IPS DF 4.7 (cell line): Measurements from ENCODE around the gene STK16.
"Not testable (repeated sequence)": the region's sequence is repeated elsewhere in the genome, so short reads cannot be mapped to it uniquely, and the experiment has no call there.

Source experiments
- DNase-seq: peaks from one replicate; pipeline ENCODE4 v3.0.0-alpha.2; 2013; ENCODE audit warnings: low spot score; ENCODE audit errors: extremely low read depth

The STK16 gene, protein sequence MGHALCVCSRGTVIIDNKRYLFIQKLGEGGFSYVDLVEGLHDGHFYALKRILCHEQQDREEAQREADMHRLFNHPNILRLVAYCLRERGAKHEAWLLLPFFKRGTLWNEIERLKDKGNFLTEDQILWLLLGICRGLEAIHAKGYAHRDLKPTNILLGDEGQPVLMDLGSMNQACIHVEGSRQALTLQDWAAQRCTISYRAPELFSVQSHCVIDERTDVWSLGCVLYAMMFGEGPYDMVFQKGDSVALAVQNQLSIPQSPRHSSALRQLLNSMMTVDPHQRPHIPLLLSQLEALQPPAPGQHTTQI

GRCh38 chr2:219245148-219245898, at the start of gene STK16, which contains the start of gene GLB1L:
Gene STK16, plus strand, starts transcription at chr2:219245479. Its CDS starts 521 bp downstream, at chr2:219246000.
Gene GLB1L, minus strand, starts transcription at chr2:219245444. Its CDS starts 1,871 bp downstream, at chr2:219243573.
- no peak for DNase-seq

DNA sequence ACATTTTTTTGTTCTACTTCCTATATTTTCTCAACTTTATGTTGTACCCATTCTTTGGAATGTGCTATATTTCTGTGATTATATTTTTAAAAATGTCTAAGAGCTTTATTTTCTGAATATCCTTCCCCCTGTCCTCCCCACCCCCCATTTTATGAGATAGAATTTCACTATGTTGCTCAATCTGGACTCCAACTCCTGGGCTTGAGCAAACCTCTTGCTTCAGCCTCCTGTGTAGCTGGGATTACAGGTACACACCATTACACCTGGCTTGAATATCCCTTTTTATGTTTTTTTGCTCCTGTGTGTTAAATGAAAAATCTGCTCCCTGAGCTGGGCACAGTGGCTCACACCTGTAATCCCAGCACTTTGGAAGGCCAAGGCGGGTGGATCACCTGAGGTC, 47.9 kb upstream of the STK16 start:
- DNase-seq, result no peak

DNA sequence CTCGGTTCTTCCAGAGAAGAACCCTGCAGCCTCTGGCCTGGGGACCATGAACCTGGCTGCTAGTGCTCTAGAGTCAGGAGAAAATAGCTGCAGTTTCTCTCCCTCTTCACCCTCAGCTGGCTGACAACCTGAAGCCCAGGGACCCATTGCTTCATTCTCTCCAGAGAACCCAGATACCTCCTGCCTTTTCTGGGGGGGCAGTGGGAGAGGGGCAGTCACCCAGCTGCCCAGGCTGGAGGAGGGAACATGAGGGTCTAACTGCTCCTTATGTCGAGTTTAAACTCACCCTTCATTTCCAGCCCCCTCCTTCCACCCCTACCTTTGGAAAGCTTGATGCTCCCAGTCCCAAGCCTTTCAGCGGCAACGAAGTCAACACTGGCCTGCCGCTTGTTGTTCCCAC, 46.3 kb upstream of the STK16 start:
- DNase-seq, result no peak

GRCh38 chr2:219199470-219200211, 45.6 kb upstream of the STK16 start:
- DNase-seq, result no peak

GRCh38 chr2:219200502-219201326, 44.6 kb upstream of the STK16 start:
- not testable (repeated sequence) for DNase-seq

- not testable (repeated sequence) for DNase-seq
Measured at GRCh38 chr2:219201331-219201730, 43.9 kb upstream of the STK16 start.

- DNase-seq, result no peak
Measured at GRCh38 chr2:219204425-219205164, 40.7 kb upstream of the STK16 start.

GRCh38 chr2:219205165-219205538, 40.1 kb upstream of the STK16 start:
- DNase-seq, result no peak

DNA sequence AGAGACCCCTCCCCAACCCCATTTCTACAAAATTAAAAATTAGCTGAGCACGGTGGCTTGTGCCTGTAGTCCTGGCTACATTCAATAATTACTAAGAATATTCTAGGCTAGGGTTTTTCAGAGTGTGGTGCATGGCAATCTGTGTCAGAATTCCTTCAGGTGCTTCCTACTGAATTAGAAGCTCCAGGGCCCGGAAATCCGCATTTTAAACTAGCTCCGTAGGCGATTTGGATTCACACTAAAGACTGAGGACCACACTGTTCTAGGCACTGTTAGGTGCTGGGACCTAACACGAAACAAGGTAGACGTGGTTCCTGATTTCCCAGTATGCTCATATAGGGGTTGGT, 39.3 kb upstream of the STK16 start:
- no peak for DNase-seq

- DNase-seq, result no peak
Measured at GRCh38 chr2:219206328-219207133, 38.7 kb upstream of the STK16 start, which contains the start of gene ZFAND2B. Gene ZFAND2B, plus strand, starts transcription at chr2:219206782. Its CDS starts 206 bp downstream, at chr2:219206988.

DNA sequence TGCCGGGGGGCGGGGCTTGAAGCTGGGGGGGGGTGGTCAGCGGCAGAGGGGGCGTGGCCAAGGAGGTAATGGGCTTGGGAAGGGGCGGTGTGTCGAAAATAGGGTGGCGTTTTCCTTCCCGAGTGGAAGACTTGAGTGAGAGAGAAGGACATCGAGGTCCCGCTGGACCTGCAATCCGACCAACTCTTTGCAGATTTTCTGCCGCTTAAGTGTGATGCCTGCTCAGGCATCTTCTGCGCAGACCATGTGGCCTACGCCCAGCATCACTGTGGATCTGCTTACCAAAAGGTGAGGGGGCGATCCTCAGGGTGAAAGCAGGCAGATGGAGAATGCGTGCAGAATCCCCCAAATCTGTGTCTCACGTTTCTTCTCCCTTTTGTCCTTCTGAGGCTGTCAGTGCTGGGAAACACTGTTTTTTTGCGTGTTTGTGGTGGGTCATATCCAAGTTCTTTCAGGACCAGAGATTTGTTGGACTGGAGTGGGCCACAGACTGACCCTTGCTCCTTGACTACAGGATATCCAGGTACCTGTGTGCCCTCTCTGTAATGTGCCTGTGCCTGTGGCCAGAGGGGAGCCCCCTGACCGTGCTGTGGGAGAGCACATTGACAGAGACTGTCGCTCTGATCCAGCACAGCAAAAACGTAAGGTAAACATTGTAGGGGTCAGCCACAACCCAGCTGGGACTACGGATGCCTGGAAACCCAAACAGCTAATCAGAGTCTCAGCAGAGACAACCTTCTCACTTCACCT, 38.0 kb upstream of the STK16 start:
- no peak for DNase-seq

DNA sequence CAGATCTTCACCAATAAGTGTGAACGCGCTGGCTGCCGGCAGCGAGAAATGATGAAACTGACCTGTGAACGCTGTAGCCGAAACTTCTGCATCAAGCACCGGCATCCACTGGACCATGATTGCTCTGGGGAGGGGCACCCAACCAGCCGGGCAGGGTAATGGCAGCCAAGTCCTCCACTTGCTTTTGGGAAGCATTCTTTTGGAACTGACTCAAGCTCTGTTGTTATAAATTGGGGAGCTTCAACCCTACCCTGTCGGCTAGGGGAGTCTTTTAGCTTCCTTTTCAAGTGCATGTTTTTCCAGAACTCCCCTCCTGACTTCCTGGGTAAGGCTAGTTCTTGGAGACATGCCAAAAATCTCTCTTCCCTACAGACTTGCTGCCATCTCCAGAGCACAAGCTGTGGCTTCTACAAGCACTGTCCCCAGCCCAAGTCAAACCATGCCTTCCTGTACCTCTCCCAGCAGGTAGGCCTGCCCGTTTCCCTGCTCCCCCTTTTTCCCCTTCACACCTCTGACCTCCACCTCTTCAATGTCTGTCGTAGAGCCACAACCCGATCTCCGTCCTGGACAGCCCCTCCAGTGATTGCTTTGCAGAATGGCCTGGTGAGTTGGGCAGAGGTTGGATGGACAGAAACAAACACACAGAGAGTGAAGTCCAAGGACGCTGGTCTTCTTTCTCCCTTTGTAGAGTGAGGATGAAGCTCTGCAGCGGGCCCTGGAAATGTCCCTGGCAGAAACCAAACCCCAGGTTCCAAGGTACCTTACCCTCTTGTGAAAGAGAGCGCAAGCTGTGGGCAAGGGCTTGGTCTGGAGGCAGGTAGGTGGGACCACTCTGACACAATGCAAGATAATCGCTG, 37.2 kb upstream of the STK16 start:
- DNase-seq, result no peak

DNA sequence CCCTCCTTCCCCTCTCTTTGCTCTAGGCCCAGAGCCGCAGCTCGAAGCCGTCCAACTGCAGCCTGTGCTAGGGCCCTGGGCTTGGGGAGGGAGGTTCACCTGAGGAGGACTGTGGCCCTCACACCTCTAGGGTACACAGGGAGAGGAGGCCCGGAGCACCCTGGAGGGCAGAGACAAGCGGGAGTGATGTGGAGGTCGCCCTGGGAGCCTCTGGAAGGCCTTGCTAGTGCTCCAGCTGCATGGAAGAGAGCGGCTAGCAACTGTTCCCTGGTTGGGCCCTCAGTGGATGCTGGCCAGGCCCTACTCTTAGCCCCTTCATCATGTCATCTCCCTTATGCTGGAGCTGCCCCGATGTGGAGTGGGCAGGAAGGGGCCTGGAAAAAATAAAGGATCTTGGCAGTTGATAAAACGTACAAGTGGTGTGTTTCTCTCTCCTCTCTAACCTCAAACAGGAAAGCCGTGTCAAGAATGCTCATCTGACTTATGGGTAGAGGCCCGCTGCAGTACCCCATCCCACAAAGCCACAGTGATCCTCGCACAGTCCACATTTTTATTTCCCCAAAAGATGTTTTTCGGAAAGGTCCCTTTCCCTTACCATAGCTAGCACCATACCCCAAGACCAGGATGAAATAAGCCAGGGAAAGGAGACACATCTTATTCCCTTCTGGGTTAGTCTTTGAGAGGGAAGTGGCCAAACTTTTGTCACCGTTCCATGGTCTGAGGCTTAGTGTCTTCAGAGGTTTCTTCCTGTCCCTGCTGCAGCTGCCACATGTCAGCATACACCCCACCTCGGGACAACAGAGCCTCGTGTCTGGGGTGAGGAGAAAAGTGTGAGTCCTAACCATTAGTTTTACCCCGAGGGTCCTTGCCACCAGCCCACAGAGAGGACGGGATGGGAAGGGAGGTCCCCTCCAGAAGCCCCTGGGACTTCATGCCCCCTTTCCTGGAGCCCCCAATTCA, 35.8 kb upstream of the STK16 start:
- DNase-seq, result no peak

DNA sequence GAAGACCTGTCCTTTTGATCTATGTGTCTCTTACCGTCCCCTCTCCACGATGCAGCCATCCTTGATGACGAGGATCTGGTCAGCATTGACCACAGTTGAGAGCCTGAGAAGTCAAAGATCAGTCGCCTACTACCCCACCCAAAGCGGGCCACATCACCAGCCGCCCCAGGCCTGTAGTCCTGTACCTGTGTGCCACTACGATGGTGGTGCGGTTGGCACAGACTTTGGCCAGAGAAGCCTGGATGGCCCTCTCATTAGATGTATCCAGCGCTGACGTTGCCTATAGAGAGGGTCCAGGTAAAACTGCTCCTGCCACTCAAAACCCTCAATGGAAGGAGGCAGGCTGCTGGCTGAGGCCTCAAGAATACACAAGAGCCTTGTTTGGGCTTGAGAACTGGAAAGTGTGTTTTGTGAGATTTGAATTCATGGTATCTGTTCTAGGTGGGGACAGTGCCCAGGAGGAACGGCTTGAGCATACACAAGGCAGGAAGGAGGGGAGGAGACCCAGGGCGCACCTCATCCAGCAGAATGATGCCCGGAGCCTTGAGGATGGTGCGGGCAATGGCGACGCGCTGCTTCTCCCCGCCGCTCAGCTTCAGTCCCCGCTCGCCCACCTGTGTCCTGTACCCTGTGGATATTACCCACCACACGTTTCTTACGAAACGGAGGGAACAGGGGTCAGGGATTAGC, 34.9 kb upstream of the STK16 start:
- DNase-seq, result no peak

DNA sequence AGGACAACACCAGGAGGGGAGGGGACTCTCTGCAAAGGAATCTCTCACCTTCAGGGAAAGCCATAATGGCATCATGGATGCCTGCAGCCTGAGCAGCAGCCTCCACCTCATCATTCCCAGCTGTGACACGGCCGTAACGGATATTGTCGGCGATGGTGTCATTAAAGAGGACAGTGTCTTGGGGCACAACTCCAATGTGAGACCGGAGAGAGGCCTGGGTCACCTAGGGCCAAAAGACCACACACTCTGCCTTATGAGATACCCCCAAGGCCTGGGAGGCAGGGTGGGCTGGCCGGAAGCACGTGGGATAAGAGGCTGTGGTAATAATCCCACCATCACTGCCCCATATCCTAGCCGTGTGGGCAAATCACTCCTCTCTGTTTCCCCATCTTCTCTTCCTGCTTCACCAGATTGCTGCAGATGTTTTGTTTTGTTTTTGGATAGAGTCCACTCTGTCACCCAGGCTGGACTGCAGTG, 34.4 kb upstream of the STK16 start:
- DNase-seq, result no peak

- DNase-seq, result no peak
Measured at GRCh38 chr2:219213026-219213415, 32.3 kb upstream of the STK16 start.
